Upper lobe of right lung (tissue), 1 donor: Measurements from ENCODE around the gene SNX20. TPM values are rescaled to one million over a fixed set of nuclear protein-coding genes. Genes with fewer than 3 reads are reported as not detected.

ENCODE experiments used
- ATAC-seq: fragments of 200-7000 bp; cut with Tn5 transposase; one replicate; pipeline ENCODE4 v1.9.1; 2020; ENCODE audit warnings: mild to moderate bottlenecking, moderate library complexity
- DNase-seq: peaks from one replicate; pipeline ENCODE4 v3.0.0-alpha.2; 2020
- H3K27ac ChIP-seq: fragments of 200-600 bp; one replicate; pipeline ENCODE4 v1.8.0; 2022
- H3K27me3 ChIP-seq: fragments of 200-600 bp; one replicate; pipeline ENCODE4 v1.8.0; 2022; ENCODE audit warnings: mild to moderate bottlenecking
- H3K36me3 ChIP-seq: fragments of 200-600 bp; one replicate; pipeline ENCODE4 v1.8.0; 2022
- H3K4me1 ChIP-seq: fragments of 200-600 bp; one replicate; pipeline ENCODE4 v1.8.0; 2022
- H3K4me3 ChIP-seq: fragments of 200-600 bp; one replicate; pipeline ENCODE4 v1.8.0; 2022; ENCODE audit warnings: mild to moderate bottlenecking
- H3K9me3 ChIP-seq: fragments of 200-600 bp; one replicate; pipeline ENCODE4 v1.8.0; 2022
- intact Hi-C: fragments of 100-400 bp; cut with DNase I; formaldehyde crosslinking; loops from one replicate; pipeline ENCODE4 v1.11.0; 2022
- total RNA-seq: library from RNA; stranded (reverse); fragmentation: NEBNext Ultra II Directional; extraction: Animal tissue kit (Norgen Biotek cat#: 25700); gene quantifications from one replicate; pipeline ENCODE4 v1.2.1, GENCODE V29; 2021
- TF ChIP-seq, protein P1 (sequence below): fragments of 200-600 bp; IDR thresholded peaks from one replicate; pipeline ENCODE4 v1.8.0; 2022; ENCODE audit warnings: antibody characterized with exemption
- donor health status: DM: no; HTN: yes; CAD: no; lungs with severe emphysema.

SNX20 gene
- total RNA-seq, 1 donor from 2014 or later: 9.2 TPM

- no peaks in the 10 kb centered on the region for H3K9me3 ChIP-seq
- H3K27ac ChIP-seq: peak overlapping the region; percentile 42
- H3K27me3 ChIP-seq: no peaks in the 10 kb centered on the region
- intact Hi-C loops: no loop called here
- H3K4me1 ChIP-seq: peaks cover 32% of the 10 kb centered on the region
- DNase-seq: no peak
- peak; percentile 68 for ATAC-seq
- no peaks in the 10 kb centered on the region for H3K36me3 ChIP-seq
- H3K4me3 ChIP-seq: no peak overlapping the region
- TF ChIP-seq, protein P1, sequence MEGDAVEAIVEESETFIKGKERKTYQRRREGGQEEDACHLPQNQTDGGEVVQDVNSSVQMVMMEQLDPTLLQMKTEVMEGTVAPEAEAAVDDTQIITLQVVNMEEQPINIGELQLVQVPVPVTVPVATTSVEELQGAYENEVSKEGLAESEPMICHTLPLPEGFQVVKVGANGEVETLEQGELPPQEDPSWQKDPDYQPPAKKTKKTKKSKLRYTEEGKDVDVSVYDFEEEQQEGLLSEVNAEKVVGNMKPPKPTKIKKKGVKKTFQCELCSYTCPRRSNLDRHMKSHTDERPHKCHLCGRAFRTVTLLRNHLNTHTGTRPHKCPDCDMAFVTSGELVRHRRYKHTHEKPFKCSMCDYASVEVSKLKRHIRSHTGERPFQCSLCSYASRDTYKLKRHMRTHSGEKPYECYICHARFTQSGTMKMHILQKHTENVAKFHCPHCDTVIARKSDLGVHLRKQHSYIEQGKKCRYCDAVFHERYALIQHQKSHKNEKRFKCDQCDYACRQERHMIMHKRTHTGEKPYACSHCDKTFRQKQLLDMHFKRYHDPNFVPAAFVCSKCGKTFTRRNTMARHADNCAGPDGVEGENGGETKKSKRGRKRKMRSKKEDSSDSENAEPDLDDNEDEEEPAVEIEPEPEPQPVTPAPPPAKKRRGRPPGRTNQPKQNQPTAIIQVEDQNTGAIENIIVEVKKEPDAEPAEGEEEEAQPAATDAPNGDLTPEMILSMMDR: no peak
These were observed 2.7 kb upstream of the SNX20 start for GRCh38 chr16:50683689-50684374.

DNA sequence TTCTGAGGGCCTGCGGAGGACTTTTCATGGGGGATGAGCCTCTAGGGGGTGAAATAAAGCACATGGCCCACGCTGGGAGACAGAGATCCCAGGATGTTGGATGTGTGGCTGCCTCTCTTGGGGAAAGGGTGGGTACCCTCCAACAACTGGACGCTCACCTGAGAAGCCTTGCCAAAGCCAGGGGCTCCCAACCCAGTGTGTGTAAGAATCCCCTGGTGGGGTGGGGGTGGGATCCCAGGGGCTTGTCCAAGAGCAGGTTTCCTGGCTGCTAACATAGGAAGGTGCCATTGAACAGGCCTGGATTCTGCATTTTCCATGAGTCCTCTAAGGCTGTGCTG is 587 bp downstream of the SNX20 start:
- Histone ChIP-seq H3K36me3 (peaks cover 4% of the 10 kb centered on the region), H3K27ac (peak overlapping the region; percentile 69), H3K4me3 (peak overlapping the region; percentile 48), H3K9me3 (no peaks in the 10 kb centered on the region), H3K27me3 (no peaks in the 10 kb centered on the region), H3K4me1 (peaks cover 33% of the 10 kb centered on the region)
- TF ChIP-seq, protein P1: no peak
- no peak for DNase-seq
- intact Hi-C loops: no loop called here
- ATAC-seq: no peak

GRCh38 chr16:50679676-50680555 is 1.2 kb downstream of the SNX20 start:
- H3K9me3 ChIP-seq: no peaks in the 10 kb centered on the region
- intact Hi-C loops: no loop called here
- H3K27me3 ChIP-seq: no peaks in the 10 kb centered on the region
- TF ChIP-seq, protein P1: no peak
- DNase-seq: no peak
- H3K4me3 ChIP-seq: peak overlapping the region; percentile 48
- no peak for ATAC-seq
- H3K36me3 ChIP-seq: peaks cover 4% of the 10 kb centered on the region
- H3K4me1 ChIP-seq: peaks cover 29% of the 10 kb centered on the region
- H3K27ac ChIP-seq: no peak overlapping the region

DNA sequence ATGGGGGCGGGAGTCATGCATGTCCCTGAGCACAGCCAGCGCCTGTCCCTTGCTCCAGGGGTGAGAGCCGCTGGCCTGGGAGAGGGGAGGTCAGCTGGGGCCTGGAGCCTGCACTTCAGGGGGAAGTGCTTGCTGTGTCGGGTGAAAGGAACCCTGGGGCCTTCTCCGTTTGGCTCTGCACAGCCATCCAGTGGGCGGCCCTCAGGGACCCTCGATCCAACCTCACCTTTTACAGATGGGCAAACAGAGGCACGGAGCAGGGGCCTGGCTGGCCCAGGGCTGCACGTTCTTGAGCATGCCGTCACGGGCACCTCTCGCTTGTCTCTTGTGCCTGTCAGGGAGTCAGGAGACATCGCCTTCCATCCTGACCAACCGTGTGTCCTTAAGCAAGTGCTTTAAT is 1.8 kb downstream of the SNX20 start:
- DNase-seq (no peak), ATAC-seq (no peak)
- Histone ChIP-seq H3K27ac (no peak overlapping the region), H3K4me1 (peaks cover 27% of the 10 kb centered on the region), H3K27me3 (no peaks in the 10 kb centered on the region), H3K36me3 (peaks cover 4% of the 10 kb centered on the region), H3K4me3 (no peak overlapping the region), H3K9me3 (no peaks in the 10 kb centered on the region)
- intact Hi-C loops: no loop called here
- TF ChIP-seq, protein P1: no peak

- intact Hi-C loops: no loop called here
- ATAC-seq (no peak), DNase-seq (no peak)
- peaks cover 21% of the 10 kb centered on the region for H3K4me1 ChIP-seq
- no peaks in the 10 kb centered on the region for H3K27me3 ChIP-seq
- H3K36me3 ChIP-seq: peaks cover 4% of the 10 kb centered on the region
- no peak overlapping the region for H3K4me3 ChIP-seq
- TF ChIP-seq, protein P1: no peak
- no peaks in the 10 kb centered on the region for H3K9me3 ChIP-seq
- H3K27ac ChIP-seq: no peak overlapping the region
These were observed 2.6 kb downstream of the SNX20 start for GRCh38 chr16:50678531-50678930.
